Testis (tissue), 3 donors: ENCODE measurements around the gene ENO1. TPM values are rescaled to one million over a fixed set of nuclear protein-coding genes. Genes with fewer than 3 reads are reported as not detected.

Experiments used
- DNase-seq: peaks from one replicate; pipeline ENCODE4 v3.0.0-alpha.2; 2019
- H3K27ac ChIP-seq, 2 donors: fragments of 200-600 bp; sonication (generic); one replicate each; pipeline ENCODE4 v1.5.1; 2019
- H3K27me3 ChIP-seq: fragments of 200-600 bp; sonication (generic); one replicate; pipeline ENCODE4 v1.5.1; 2019
- H3K36me3 ChIP-seq: fragments of 200-600 bp; sonication (generic); one replicate; pipeline ENCODE4 v1.5.1; 2017; ENCODE audit warnings: low read depth; ENCODE audit errors: missing control alignments
- H3K4me1 ChIP-seq: fragments of 200-600 bp; sonication (generic); one replicate; pipeline ENCODE4 v1.5.1; 2019
- H3K4me3 ChIP-seq, 2 donors: fragments of 200-600 bp; sonication (generic); one replicate each; pipeline ENCODE4 v1.5.1; 2017 to 2019
- H3K9me3 ChIP-seq: fragments of 200-600 bp; sonication (generic); one replicate; pipeline ENCODE4 v1.5.1; 2017
- POLR2A ChIP-seq: fragments of 450-650 bp; IDR thresholded peaks from one replicate; pipeline ENCODE4 v1.6.1; 2017; ENCODE audit warnings: antibody characterized with exemption, mild to moderate bottlenecking, moderate library complexity
- WGBS, 2 donors: methylation state at CpG; one replicate each; pipeline ENCODE4 v1.1.5; 2018; 5-methylcytosine and 5-hydroxymethylcytosine counted together
- intact Hi-C: fragments of 100-400 bp; cut with DNase I; formaldehyde crosslinking; loops from one replicate; pipeline ENCODE4 v1.15.1; 2023; ENCODE audit warnings: low total_unique reads
- polyA plus RNA-seq: library from polyadenylated mRNA; stranded (reverse); fragments of 350-450 nt; fragmentation: Illumina TruSeq; extraction: RNeasy Lipid Tissue Mini Kit (QIAGEN cat#74804); gene quantifications from one replicate; pipeline ENCODE4 v1.2.3, GENCODE V29; 2014; ENCODE audit warnings: low read depth, low replicate concordance; ENCODE audit not compliant: insufficient read depth
- total RNA-seq, 2 donors: library from RNA; depleted of rRNA; stranded (reverse); fragments of >200 nt; gene quantifications; one replicate each; pipeline ENCODE4 v1.2.3, GENCODE V29; 2016
- TF ChIP-seq, protein P1 (sequence below), 3 experiments: fragments of 450-650 bp in 2 of 3; fragments of 200-600 bp in 1 of 3; sonication (generic) in 1 of 3; IDR thresholded peaks; one replicate each; pipeline ENCODE4 v1.5.1; 2016 to 2019; ENCODE audit warnings: antibody characterized with exemption in 3 of 3, mild to moderate bottlenecking in 2 of 3, moderate library complexity in 1 of 3

Gene ENO1
- total and polyA plus RNA-seq, 3 donors from 2014 or later: 310 to 589 (median 380) TPM

GRCh38 chr1:8860738-8861516, 17.6 kb downstream of the ENO1 start:
- Histone ChIP-seq H3K9me3 (no peaks in the 10 kb centered on the region), H3K36me3 (no peaks in the 10 kb centered on the region), H3K27me3 (no peaks in the 10 kb centered on the region), H3K4me3 (no peak overlapping the region), H3K27ac (no peak overlapping the region), H3K4me1 (peaks cover 9% of the 10 kb centered on the region)
- DNase-seq: no peak
- TF ChIP-seq, protein P1, sequence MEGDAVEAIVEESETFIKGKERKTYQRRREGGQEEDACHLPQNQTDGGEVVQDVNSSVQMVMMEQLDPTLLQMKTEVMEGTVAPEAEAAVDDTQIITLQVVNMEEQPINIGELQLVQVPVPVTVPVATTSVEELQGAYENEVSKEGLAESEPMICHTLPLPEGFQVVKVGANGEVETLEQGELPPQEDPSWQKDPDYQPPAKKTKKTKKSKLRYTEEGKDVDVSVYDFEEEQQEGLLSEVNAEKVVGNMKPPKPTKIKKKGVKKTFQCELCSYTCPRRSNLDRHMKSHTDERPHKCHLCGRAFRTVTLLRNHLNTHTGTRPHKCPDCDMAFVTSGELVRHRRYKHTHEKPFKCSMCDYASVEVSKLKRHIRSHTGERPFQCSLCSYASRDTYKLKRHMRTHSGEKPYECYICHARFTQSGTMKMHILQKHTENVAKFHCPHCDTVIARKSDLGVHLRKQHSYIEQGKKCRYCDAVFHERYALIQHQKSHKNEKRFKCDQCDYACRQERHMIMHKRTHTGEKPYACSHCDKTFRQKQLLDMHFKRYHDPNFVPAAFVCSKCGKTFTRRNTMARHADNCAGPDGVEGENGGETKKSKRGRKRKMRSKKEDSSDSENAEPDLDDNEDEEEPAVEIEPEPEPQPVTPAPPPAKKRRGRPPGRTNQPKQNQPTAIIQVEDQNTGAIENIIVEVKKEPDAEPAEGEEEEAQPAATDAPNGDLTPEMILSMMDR (IDR thresholded peaks at IDR 0.05): no peak
- no peak for TF ChIP-seq POLR2A
- WGBS, 2 donors: 88 to 89% methylated on average over 18 to 21 of the region's 21 CpGs
- intact Hi-C loops: loop anchor here (5.0 kb wide), 1 partner anchor 126 kb away; no protein-coding TSS in a partner anchor

DNA sequence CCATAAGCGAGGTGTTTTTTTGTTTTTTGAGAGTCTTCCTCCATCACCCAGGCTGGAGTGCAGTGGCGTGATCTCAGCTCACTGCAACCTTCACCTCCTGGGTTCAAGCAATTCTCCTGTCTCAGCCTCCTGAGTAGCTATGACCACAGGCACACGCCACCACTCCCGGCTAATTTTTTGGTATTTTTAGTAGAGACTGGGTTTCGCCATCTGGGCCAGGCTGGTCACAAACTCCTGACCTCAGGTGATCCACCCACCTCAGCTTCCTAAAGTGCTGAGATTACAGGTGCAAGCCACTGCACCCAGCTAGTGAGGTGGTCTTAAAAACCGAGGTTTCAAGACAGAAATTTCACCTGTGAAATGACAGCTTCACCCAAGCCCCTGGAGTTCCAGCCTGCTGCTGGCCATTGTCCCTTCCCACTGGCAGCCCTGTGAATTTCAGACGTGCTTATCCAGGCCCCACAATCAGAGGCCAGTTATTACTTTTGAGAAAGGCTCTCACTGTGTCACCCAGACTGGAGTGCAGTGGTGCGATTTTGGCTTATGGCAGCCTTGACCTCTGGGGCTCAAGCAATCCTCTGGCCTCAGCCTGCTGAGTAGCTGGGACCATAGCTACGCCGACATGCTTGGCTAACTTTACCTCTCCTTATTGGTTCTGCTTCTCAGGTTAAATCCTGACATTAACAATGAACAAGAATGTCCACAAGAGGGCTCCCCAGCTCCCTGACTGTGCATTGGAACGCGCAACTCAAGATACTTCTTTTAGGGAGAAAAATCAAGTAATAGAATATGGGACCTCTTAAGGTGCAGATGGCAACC, 19.4 kb downstream of the ENO1 start:
- Histone ChIP-seq H3K4me1 (peaks cover 9% of the 10 kb centered on the region), H3K4me3 (no peak overlapping the region), H3K27me3 (no peaks in the 10 kb centered on the region), H3K9me3 (no peaks in the 10 kb centered on the region), H3K36me3 (no peaks in the 10 kb centered on the region), H3K27ac (no peak overlapping the region)
- DNase-seq: peak; percentile 63
- TF ChIP-seq, protein P1 (IDR thresholded peaks at IDR 0.05): peak; percentile 39 to 61 (median 59)
- TF ChIP-seq POLR2A: no peak
- WGBS, 2 donors: 70 to 75% methylated on average over 11 to 12 of the region's 12 CpGs
- intact Hi-C loops: no loop called here

GRCh38 chr1:8858112-8858668, 20.3 kb downstream of the ENO1 start:
- no peaks in the 10 kb centered on the region for H3K27me3 ChIP-seq
- DNase-seq: no peak
- intact Hi-C loops: no loop called here
- H3K4me3 ChIP-seq: no peak overlapping the region
- TF ChIP-seq, protein P1 (IDR thresholded peaks at IDR 0.05): no peak
- no peak for TF ChIP-seq POLR2A
- WGBS, 2 donors: 46 to 67% methylated on average over 1 to 2 of the region's 2 CpGs
- H3K9me3 ChIP-seq: no peaks in the 10 kb centered on the region
- H3K4me1 ChIP-seq: peaks cover 9% of the 10 kb centered on the region
- H3K27ac ChIP-seq: peak overlapping the region in 1 of 2 donors; percentile 36
- no peaks in the 10 kb centered on the region for H3K36me3 ChIP-seq

- H3K4me1 ChIP-seq: peaks cover 9% of the 10 kb centered on the region
- H3K9me3 ChIP-seq: no peaks in the 10 kb centered on the region
- no peaks in the 10 kb centered on the region for H3K27me3 ChIP-seq
- H3K27ac ChIP-seq: no peak overlapping the region
- TF ChIP-seq, protein P1 (IDR thresholded peaks at IDR 0.05): no peak
- no peak for TF ChIP-seq POLR2A
- H3K36me3 ChIP-seq: no peaks in the 10 kb centered on the region
- intact Hi-C loops: no loop called here
- WGBS, 2 donors: 63 to 72% methylated on average over 10 to 14 of the region's 14 CpGs
- H3K4me3 ChIP-seq: no peak overlapping the region
- DNase-seq: peak; percentile 65
Observed at GRCh38 chr1:8856689-8857412, 21.6 kb downstream of the ENO1 start.
